Natural killer cell (primary cell): Measurements from ENCODE around the gene CPA5. TPM values are rescaled to one million over a fixed set of nuclear protein-coding genes. Genes with fewer than 3 reads are reported as not detected.

ENCODE experiments used
- ATAC-seq, 3 donors: fragments of 150-1000 bp in 2 of 3; fragments of 200-7000 bp in 1 of 3; cut with Tn5 transposase; 1 replicate in 1 of 3; 2 replicates in 2 of 3; pipeline ENCODE4 v1.10.0; 2021; ENCODE audit warnings: mild to moderate bottlenecking in 2 of 3, moderate library complexity in 2 of 3
- DNase-seq, 2 donors: peaks; one replicate each; pipeline versions ENCODE4 v3.0.0 to v3.0.0-alpha.2; 2013 to 2021; ENCODE audit warnings: mixed read lengths in 1 of 2
- H3K27ac ChIP-seq: one replicate; pipeline ENCODE4 v1.5.1; 2013; ENCODE audit warnings: mild to moderate bottlenecking, low read length
- H3K27me3 ChIP-seq: one replicate; pipeline ENCODE4 v1.6.1; 2013; ENCODE audit warnings: low read length; ENCODE audit not compliant: control insufficient read depth, insufficient read depth
- H3K36me3 ChIP-seq: one replicate; pipeline ENCODE4 v1.6.1; 2013; ENCODE audit warnings: low read length; ENCODE audit not compliant: control insufficient read depth, insufficient read depth
- H3K4me1 ChIP-seq: one replicate; pipeline ENCODE4 v1.6.1; 2013; ENCODE audit warnings: low read length; ENCODE audit not compliant: control insufficient read depth, insufficient read depth
- H3K4me3 ChIP-seq: one replicate; pipeline ENCODE4 v1.5.1; 2013; ENCODE audit warnings: low read length
- H3K9me3 ChIP-seq: one replicate; pipeline ENCODE4 v1.6.1; 2013; ENCODE audit warnings: low read length; ENCODE audit not compliant: control insufficient read depth, insufficient read depth
- H3K27ac Mint-ChIP-seq, 2 donors: one replicate each; pipeline ENCODE4 v1.8.0; 2022; ENCODE audit warnings: mild to moderate bottlenecking in 2 of 2, mixed read lengths in 2 of 2, moderate library complexity in 1 of 2
- H3K27me3 Mint-ChIP-seq, 2 donors: one replicate each; pipeline ENCODE4 v1.8.0; 2022; ENCODE audit warnings: low read depth in 2 of 2, mixed read lengths in 2 of 2
- H3K36me3 Mint-ChIP-seq: one replicate; pipeline ENCODE4 v1.8.0; 2022; ENCODE audit warnings: mixed read lengths
- H3K4me1 Mint-ChIP-seq, 2 donors: one replicate each; pipeline ENCODE4 v1.8.0; 2022; ENCODE audit warnings: mixed read lengths in 2 of 2
- H3K4me3 Mint-ChIP-seq: one replicate; pipeline ENCODE4 v1.8.0; 2022; ENCODE audit warnings: mild to moderate bottlenecking, moderate library complexity, mixed read lengths
- H3K9me3 Mint-ChIP-seq, 2 donors: one replicate each; pipeline ENCODE4 v1.8.0; 2022; ENCODE audit warnings: mixed read lengths in 2 of 2
- WGBS: methylation state at CpG from one replicate; pipeline ENCODE4 v1.1.7; 2013; ENCODE audit warnings: missing lambda C conversion rate; ENCODE audit not compliant: insufficient coverage; 5-methylcytosine and 5-hydroxymethylcytosine counted together
- intact Hi-C: fragments of 100-400 bp; cut with micrococcal nuclease; formaldehyde crosslinking; loops from one replicate; pipeline ENCODE4 v1.14.2; 2022
- total RNA-seq, 4 donors: library from RNA; stranded (reverse); fragments of 120-200 nt in 1 of 4; gene quantifications; one replicate each; pipeline versions ENCODE4 v1.2.3 to v1.2.4, GENCODE V29; 2013 to 2022
- TF ChIP-seq, protein P1 (sequence below): fragments of 200-600 bp; IDR thresholded peaks from one replicate; pipeline ENCODE4 v1.8.0; 2022; ENCODE audit warnings: antibody characterized with exemption

CPA5 gene
- total RNA-seq, 3 donors from 2014 or later (not counting 1 experiment from before 2014, with no cell fraction given), result not detected

- Histone ChIP-seq H3K27ac (no peak overlapping the region), H3K4me3 (no peak overlapping the region), H3K4me1 (no peaks in the 10 kb centered on the region), H3K9me3 (no peaks in the 10 kb centered on the region), H3K27me3 (no peaks in the 10 kb centered on the region), H3K36me3 (no peaks in the 10 kb centered on the region)
- Mint-ChIP-seq H3K36me3 (no peaks in the 10 kb centered on the region), H3K9me3 (no peaks in the 10 kb centered on the region), H3K4me3 (no peak overlapping the region), H3K4me1 (no peaks in the 10 kb centered on the region), H3K27ac (no peak overlapping the region), H3K27me3 (no peaks in the 10 kb centered on the region)
- TF ChIP-seq, protein P1, sequence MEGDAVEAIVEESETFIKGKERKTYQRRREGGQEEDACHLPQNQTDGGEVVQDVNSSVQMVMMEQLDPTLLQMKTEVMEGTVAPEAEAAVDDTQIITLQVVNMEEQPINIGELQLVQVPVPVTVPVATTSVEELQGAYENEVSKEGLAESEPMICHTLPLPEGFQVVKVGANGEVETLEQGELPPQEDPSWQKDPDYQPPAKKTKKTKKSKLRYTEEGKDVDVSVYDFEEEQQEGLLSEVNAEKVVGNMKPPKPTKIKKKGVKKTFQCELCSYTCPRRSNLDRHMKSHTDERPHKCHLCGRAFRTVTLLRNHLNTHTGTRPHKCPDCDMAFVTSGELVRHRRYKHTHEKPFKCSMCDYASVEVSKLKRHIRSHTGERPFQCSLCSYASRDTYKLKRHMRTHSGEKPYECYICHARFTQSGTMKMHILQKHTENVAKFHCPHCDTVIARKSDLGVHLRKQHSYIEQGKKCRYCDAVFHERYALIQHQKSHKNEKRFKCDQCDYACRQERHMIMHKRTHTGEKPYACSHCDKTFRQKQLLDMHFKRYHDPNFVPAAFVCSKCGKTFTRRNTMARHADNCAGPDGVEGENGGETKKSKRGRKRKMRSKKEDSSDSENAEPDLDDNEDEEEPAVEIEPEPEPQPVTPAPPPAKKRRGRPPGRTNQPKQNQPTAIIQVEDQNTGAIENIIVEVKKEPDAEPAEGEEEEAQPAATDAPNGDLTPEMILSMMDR, result no peak
- no peak for DNase-seq
- 92% methylated on average over 18 of the region's 18 CpGs for WGBS
- intact Hi-C loops, result no loop called here
- no peak for ATAC-seq
Observed at GRCh38 chr7:130383187-130383980, 38.8 kb downstream of the CPA5 start.

GRCh38 chr7:130384371-130384801 is 39.8 kb downstream of the CPA5 start:
- H3K36me3 Mint-ChIP-seq, result no peaks in the 10 kb centered on the region
- ATAC-seq (no peak), DNase-seq (no peak)
- H3K27me3 ChIP-seq, result no peaks in the 10 kb centered on the region
- H3K27ac Mint-ChIP-seq, result no peak overlapping the region
- WGBS, result 50% methylated on average over 10 of the region's 10 CpGs
- no peaks in the 10 kb centered on the region for H3K36me3 ChIP-seq
- no peak overlapping the region for H3K4me3 Mint-ChIP-seq
- H3K4me1 ChIP-seq, result no peaks in the 10 kb centered on the region
- no peaks in the 10 kb centered on the region for H3K4me1 Mint-ChIP-seq
- intact Hi-C loops, result no loop called here
- no peak overlapping the region for H3K4me3 ChIP-seq
- H3K9me3 ChIP-seq, result no peaks in the 10 kb centered on the region
- H3K27me3 Mint-ChIP-seq, result no peaks in the 10 kb centered on the region
- H3K9me3 Mint-ChIP-seq, result no peaks in the 10 kb centered on the region
- no peak overlapping the region for H3K27ac ChIP-seq
- TF ChIP-seq, protein P1, result no peak

DNA sequence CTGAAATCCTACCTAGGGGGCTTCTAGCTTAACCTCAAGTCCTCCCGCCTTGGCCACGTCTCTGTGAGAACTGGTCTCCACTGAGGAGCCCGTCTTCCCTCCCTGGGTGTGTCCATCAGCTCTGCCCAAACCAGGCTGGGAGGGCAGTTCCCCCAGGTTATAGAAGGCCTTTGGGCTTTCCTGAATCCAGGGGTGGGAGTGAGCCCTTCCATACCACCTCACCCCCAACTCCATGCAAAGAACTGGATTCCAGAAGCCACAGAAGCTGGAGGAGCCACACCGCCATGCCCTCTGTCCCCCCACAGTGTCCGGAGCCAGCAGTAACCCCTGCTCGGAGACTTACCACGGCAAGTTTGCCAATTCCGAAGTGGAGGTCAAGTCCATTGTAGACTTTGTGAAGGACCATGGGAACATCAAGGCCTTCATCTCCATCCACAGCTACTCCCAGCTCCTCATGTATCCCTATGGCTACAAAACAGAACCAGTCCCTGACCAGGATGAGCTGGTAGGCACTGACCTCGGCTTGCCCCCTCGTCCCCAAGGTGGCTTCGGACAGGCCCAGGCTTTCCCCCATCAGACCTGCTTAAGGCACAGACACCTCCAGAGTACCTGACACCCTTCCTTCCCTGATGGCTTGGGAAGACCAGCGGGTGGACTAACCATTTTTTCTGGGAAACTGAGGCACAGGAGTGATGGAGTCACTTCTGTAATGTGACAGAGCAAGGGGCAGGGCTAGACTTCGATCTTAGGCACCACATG is 40.4 kb downstream of the CPA5 start:
- no peak for ATAC-seq
- no peak overlapping the region for H3K4me3 ChIP-seq
- H3K36me3 ChIP-seq, result no peaks in the 10 kb centered on the region
- TF ChIP-seq, protein P1, result no peak
- intact Hi-C loops, result no loop called here
- H3K4me1 Mint-ChIP-seq, result no peaks in the 10 kb centered on the region
- no peak overlapping the region for H3K27ac Mint-ChIP-seq
- H3K27me3 Mint-ChIP-seq, result no peaks in the 10 kb centered on the region
- no peak overlapping the region for H3K27ac ChIP-seq
- H3K4me1 ChIP-seq, result no peaks in the 10 kb centered on the region
- 90% methylated on average over 13 of the region's 13 CpGs for WGBS
- no peak overlapping the region for H3K4me3 Mint-ChIP-seq
- H3K36me3 Mint-ChIP-seq, result no peaks in the 10 kb centered on the region
- no peaks in the 10 kb centered on the region for H3K9me3 Mint-ChIP-seq
- DNase-seq, result no peak
- H3K9me3 ChIP-seq, result no peaks in the 10 kb centered on the region
- H3K27me3 ChIP-seq, result no peaks in the 10 kb centered on the region
